GM10248 (cell line): ENCODE data around the gene LONRF2.

Experiments used
- CTCF ChIA-PET: fragments of 300-600 bp; sonication (Branson Sonifier 250); formaldehyde crosslinking; extraction: SDS; loops from one replicate; lab custom pipeline; 2021; ENCODE audit warnings: antibody characterized with exemption; lab: Yijun Ruan, JAX
- POLR2A ChIA-PET: fragments of 350-650 bp; sonication (Branson Sonifier 250); formaldehyde crosslinking; extraction: SDS; loops from one replicate; lab custom pipeline; 2020; ENCODE audit warnings: antibody characterized with exemption; lab: Yijun Ruan, JAX
- DNase-seq: peaks from one replicate; pipeline ENCODE4 v3.0.0; 2012; ENCODE audit errors: extremely low spot score
- TF ChIP-seq, protein P1 (sequence below): IDR thresholded peaks from 2 replicates; pipeline ENCODE4 v1.5.1; 2012; ENCODE audit warnings: mild to moderate bottlenecking, low read depth; ENCODE audit errors: extremely low read depth, missing control alignments, control extremely low read depth

LONRF2 gene

DNA sequence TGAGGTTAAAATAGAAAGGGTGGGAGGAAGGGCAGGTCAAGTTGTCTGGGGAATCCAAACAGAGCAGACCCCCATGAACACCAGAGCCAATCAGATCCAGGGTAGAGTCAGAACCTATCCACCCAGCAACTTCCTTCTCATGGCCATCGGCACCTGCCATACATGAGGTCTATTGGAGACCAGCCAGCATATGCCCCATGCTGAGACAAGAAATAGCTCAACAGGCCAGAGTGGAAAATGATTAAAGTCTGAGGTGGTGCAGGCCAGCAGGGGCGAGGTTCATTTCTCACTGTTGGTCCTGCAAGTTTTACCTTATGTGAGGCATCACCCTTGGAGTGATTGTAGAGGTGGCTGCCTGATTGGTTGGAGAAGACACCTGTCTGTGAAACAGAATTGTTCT lies 89.2 kb downstream of the LONRF2 start:
- ChIA-PET POLR2A (no interaction called here), CTCF (interaction anchor here (1.2 kb wide), 1 partner anchor 180 kb away, joined by 3 read pairs; no protein-coding TSS in a partner anchor)
- no peak for DNase-seq
- TF ChIP-seq, protein P1, sequence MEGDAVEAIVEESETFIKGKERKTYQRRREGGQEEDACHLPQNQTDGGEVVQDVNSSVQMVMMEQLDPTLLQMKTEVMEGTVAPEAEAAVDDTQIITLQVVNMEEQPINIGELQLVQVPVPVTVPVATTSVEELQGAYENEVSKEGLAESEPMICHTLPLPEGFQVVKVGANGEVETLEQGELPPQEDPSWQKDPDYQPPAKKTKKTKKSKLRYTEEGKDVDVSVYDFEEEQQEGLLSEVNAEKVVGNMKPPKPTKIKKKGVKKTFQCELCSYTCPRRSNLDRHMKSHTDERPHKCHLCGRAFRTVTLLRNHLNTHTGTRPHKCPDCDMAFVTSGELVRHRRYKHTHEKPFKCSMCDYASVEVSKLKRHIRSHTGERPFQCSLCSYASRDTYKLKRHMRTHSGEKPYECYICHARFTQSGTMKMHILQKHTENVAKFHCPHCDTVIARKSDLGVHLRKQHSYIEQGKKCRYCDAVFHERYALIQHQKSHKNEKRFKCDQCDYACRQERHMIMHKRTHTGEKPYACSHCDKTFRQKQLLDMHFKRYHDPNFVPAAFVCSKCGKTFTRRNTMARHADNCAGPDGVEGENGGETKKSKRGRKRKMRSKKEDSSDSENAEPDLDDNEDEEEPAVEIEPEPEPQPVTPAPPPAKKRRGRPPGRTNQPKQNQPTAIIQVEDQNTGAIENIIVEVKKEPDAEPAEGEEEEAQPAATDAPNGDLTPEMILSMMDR: no peak

DNA sequence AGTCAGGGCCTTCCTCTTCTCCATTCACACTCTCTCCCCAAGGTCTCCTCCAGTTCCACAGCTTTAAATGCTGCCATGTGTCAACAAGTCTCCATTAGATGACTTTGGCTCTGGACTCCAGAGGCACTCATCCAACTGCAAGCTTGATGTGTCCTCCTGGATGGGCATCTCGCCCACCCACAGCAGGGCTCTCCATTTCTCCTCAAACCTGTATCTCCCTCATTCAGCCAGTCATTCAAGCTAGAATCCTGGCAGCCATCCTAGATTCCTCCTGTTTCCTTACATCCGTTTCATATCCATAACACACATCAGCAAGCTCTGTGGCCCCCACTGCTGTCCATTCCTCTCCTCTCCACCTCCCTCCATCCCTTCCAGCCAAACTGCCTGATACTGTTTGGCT lies 91.5 kb downstream of the LONRF2 start:
- ChIA-PET CTCF (interaction anchor here (1.2 to 1.5 kb wide), 2 partner anchors 8 to 11 kb away, joined by 3 read pairs; no protein-coding TSS in a partner anchor), POLR2A (no interaction called here)
- no peak for DNase-seq
- TF ChIP-seq, protein P1: no peak

DNA sequence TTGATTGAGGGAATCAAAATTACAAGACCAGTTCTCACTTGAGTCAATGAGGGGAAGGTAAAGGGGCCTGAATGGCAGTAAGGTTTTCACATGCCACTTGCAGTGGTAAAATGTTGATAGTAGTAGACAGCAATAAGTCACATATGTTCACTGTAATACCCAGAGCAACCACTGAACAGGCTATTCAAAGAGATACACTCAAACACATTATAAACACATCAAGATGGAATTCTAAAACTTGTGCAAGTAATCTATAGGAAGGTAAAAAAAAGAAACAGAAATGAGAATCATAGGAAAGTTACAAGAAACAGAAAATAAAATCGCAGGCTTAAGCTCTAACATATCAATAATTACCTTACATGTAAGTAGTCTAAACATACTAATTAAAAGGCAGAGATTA lies 93.3 kb downstream of the LONRF2 start:
- ChIA-PET CTCF (interaction anchor here (1.0 kb wide), 1 partner anchor 10 kb away, joined by 4 read pairs; no protein-coding TSS in a partner anchor), POLR2A (no interaction called here)
- TF ChIP-seq, protein P1: no peak

DNA sequence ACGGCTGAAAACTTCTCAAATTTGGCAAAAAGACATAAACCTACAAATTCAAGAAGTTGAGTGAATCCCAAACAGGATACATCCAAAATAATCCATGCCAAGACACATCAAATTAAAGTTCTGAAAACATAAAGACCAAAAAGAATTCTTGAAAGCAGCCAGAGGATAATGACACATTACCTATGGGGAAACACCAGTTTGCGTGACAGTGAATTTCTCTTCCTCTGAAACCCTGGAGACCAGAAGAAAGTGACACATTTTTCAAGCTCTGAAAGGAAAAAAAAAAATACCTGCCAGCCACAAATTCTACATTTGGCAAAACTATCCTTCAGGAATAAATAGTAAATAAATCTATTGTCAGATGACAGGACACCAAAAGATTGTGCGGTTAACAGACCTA lies 93.9 kb downstream of the LONRF2 start:
- DNase-seq: no peak
- CTCF ChIA-PET: no interaction called here
- TF ChIP-seq, protein P1: no peak
- POLR2A ChIA-PET: no interaction called here

More for the DNA sequence above, 93.3 kb downstream of the LONRF2 start:
- DNase-seq: no peak

DNA sequence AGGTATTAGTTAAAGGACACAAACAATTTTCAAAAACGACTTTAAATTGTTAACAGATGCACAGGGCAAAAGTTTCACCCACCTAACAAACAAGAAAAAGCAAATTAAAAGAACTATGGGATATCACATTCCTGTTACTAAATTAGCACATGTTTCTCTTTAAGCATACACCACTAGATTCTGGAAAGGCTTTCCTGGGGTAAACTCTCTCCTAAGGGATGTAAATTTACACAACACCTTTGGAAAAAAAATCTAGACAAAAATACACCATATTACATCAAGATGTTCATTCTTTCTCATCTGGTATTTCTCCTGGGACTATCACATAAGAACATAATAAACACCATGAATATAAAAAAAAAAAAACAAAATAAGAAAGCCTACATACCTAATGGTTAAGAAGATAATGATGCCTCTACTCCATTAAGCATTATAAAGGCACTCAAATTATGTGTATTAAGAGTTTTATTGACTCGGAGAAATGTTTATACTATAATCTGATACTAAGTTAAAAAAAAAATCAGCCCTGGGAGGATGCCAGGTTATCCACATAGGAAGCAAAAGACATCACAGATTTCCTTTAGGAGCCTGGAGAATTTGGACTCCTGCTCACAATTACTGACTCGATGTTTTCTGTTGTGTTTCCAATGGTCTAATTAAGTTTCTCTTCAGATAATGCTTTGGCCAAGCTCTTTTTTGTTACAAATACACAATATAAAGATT lies 97.2 kb downstream of the LONRF2 start:
- no peak for DNase-seq
- ChIA-PET CTCF (no interaction called here), POLR2A (no interaction called here)
- TF ChIP-seq, protein P1: no peak

DNA sequence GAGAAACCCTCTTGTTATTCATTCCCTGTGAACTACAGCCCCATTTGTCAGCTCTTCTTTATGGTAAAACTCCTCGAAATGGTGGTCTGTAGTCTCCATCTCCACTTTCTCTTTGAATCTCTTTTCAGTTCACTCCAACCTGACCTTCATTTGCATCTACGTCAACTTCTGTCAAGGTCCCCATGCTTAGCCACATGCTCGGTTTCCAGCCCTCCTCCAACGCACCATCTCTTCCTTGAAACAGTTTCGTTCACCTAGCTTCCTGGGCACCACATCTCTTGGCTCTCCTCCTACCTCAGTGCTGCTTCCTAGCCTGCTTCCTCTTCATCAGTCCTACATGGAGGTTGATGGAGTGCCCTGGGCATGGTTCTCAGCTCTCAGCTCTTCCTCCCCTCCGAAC lies 98.8 kb downstream of the LONRF2 start:
- TF ChIP-seq, protein P1: no peak
- no peak for DNase-seq
- ChIA-PET CTCF (no interaction called here), POLR2A (no interaction called here)
